DLD1 (cell line): Measurements from ENCODE around the gene EBLN2.

ENCODE experiments used
- in situ Hi-C: cut with HindIII; loops from 2 replicates; pipeline ENCODE4 v1.10.0; 2017; ENCODE audit warnings: low sequenced_read_pairs

EBLN2 gene

DNA sequence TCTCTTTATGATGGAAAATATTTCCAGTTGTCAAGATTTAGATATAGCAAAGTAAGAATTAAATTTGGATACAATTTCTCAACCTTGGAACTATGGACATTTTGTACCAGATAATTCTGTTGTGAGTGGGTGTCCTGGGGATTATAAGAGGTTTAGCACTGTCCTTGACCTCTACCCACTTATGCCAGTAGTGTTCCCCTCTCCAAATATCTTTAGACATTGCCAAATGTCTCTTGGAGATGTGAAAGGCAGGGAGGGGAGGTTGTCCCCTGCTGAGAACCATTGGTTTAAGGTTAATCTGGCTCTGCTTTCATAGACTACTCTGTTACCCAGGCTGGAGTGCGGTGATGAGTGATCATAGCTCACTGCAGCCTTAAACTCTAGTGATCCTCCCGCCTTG lies at the start of gene EBLN2:
Gene EBLN2 (plus strand): TSS at position 244 of the 400 bp plus-strand sequence. CDS start 423 bp downstream, outside the sequence.
- in situ Hi-C loops = no loop called here

DNA sequence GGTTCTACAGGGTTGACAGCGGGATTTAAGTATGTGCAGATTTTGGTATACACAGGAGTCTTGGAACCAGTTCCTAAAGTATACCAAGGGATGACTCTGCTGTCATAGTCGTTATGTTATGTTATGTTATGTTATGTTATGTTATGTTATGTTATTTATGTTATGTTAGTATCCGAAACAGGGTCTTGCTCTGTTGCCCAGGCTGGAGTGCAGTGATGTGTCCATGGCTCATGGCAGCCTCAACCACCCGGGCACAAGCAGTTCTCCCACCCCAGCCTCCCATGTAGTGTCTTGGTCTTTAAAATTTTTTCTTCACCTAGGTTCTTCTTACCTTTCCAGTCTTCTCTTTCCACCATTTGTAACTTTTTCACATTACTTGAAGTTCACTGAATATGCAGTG lies 43.2 kb upstream of the EBLN2 start:
- in situ Hi-C loops = no loop called here

DNA sequence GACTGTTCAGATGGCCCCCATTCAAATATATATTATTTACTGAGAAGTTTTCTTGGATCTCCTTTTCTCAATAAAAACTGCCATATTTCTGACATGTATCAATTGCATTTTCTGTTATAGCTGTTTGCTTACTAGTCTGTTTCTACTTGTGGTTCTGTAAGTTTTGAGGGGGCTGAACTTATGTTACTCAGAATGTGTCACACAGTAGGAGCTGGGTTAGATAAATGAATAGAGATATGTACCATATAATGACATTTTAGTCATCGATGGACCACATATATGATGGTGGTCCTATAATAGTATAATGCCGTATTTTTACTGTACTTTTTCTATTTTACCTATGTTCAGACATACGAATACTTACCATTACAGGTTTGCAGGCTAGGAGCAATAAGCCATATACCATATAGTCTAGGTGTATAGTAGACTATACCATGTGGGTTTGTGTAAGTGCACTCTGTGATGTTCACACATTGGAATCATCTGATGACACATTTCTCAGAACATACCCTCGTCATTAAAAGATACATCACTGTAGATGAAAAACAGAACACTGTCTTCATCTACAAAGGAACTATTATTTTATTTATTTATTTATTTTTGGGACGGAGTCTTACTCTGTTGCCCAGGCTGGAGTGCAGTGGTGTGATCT lies 42.5 kb upstream of the EBLN2 start:
- in situ Hi-C loops = no loop called here

DNA sequence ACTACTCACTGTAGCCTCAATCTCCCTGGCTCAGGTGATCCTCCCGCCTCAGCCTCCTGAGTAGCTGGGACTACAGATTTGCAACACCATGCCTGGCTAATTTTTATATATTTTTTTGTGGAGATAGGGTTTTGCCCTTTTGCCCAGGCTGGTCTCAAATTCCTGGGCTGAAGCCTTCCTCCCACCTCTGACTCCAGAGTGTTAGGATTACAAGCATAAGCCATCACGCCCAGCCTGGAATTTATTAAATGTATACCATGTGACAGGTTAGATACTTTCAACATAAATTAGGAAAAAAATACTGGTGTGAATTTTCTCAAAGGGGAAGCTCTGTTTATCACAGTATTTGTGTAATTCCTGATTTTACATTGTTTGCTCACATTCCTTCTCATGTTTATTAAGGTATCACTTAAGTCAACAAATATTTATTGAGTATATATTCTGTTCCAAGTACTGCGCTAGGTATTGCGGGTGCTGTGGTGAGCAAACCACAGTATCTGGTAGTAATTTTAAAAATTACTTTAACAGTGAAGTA lies 40.1 kb upstream of the EBLN2 start:
- in situ Hi-C loops = no loop called here

DNA sequence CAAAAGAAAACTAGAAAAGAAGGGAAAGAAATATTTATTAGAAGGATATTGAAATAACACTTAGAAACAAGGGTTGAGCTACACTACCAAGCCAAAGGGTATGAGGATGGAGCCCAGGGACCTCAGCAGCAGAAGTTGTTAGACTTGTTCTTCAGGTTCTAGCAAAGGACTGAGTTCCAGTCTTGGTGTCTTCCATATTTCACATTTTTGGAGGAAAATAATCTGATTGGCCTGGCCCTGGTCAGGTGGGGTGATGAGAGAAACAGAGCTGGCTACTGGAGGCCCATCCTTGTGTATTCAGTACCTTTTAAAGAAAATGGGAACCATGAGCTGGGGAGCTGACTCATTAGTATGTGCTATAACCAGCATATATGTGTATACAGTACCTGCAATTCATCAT lies 36.6 kb upstream of the EBLN2 start:
- in situ Hi-C loops = no loop called here

DNA sequence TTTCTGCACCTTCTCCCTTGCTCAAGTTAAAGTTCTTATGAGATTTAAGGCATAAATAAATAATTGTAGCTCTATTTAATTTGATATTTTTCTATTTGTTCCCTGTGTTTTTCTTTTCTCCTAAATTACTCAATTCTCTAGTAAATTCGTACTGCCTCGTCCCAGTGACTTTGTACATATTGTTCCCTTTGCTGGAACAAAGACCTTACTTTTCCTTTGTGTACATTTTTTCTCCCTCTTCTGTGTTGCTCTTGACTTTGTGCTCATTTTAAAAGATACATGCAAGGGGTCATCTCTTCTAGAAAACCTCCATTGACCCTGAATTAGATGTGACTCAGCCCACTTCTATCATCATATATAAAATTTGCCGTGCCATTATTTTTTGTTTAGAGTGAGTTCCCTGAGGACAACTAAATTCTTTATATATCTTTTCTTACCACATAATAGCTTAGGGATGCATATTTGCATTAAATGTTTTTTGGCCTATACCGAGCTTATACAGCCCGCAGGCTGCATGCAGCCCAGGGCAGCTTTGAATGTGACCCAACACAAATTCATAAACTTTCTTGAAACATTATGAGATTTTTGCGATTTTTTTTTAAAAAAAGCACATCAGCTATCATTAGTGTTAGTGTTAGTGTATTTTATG lies 35.2 kb upstream of the EBLN2 start:
- in situ Hi-C loops = no loop called here

DNA sequence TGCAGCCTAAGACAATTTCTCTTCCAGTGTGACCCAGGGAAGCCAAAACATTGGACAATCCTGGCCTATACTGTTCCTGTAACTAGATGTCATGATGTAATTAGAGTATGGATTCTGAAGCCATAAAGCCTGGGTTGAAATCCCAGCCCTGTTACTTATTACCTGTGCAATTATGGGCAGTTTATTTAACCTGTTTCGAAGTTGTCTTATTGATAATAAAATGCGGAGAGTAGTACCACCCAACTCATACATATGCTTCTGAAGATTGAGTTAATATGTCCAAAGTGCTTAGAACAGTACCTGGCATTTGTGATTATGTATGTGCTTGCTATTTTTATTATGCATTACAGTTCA lies 34.7 kb upstream of the EBLN2 start:
- in situ Hi-C loops = no loop called here

DNA sequence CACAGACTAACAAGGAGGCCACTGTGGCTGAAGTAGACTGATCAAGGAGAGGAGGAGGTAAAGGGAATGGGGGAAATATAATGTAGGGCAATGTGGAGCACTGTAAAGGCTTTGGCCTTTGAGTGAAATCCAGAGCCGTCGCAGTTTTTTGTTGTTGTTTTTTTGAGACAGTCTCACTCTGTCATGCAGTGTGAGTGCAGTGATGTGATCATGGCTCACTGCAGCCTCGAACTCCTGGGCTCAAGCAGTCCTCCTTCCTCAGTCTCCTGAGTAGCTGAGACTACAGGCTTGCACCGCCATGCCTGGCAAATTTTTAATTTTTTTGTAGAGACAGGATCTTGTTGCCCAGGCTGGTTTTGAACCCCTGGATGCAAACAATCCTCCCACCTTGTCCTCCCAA lies 32.7 kb upstream of the EBLN2 start:
- in situ Hi-C loops = no loop called here

DNA sequence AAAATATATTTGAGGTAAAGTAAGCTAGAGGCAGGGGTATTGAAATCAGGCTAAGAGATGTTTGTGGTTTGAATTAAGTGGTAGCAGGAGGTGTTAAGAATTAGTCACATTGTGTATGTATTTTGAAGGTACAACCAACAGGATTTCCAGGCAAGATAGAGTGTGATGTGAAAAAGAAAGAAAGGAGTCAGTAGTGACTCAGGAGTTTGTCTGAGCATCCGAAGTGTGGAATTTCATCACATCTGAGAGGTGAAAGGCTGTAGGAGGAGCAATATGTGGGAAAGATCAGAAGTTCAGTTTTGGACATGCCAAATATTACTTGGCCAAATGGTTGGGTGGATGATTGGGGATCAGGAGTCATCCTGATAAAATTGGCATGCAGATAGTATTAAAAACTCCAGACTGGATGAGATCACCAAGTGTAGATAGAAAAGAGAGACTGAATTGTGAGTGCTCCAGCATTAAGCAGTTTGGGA lies 32.1 kb upstream of the EBLN2 start:
- in situ Hi-C loops = no loop called here

DNA sequence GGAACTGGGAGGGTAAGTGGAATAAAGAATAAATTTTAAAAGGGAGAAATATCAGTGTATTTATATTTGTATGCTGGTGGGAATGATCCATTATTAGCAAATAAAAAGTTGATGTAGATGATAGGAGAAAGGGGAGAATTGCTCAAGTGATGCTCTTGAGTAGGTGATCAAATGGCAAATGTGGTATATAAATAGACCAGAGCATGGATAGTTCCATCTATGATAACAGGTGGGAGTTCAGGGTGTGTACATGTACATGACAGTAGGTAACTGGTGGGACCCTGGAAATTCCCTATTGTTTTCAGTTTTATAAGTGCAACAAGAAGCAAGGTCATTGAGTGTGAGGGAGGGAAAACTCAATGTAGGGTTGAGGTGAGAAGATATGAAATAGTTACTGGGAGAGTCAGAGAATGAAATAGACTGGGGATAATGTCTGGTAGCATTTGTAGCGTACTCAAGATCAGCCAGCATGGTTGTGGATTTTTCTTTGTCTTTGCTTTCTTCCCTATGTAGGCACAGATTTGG lies 31.3 kb upstream of the EBLN2 start:
- in situ Hi-C loops = no loop called here

DNA sequence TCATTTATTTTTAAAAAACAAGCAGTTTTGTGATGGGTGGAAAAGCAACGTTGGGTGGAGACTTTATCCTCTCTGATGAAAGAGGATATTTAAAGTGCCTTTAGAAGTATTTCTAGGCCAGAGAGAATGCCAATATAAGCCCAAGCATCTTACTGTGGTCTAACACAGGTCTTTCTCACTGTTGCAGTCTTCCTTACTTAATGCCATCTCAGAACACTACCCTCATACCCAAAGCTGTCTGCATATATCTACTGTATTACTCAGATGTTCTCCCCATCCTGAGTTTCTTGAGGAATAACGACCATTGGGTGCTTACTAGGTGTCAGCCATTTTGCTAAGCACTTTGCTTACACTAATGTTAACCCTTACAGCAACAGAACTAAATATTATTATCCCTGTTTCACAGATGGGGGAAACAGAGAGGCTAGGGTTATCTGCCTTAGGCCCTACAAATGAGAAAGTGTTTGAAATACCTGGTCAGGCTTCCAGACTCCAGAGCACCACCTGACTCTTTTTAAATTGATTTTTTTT lies 29.8 kb upstream of the EBLN2 start:
- in situ Hi-C loops = no loop called here

DNA sequence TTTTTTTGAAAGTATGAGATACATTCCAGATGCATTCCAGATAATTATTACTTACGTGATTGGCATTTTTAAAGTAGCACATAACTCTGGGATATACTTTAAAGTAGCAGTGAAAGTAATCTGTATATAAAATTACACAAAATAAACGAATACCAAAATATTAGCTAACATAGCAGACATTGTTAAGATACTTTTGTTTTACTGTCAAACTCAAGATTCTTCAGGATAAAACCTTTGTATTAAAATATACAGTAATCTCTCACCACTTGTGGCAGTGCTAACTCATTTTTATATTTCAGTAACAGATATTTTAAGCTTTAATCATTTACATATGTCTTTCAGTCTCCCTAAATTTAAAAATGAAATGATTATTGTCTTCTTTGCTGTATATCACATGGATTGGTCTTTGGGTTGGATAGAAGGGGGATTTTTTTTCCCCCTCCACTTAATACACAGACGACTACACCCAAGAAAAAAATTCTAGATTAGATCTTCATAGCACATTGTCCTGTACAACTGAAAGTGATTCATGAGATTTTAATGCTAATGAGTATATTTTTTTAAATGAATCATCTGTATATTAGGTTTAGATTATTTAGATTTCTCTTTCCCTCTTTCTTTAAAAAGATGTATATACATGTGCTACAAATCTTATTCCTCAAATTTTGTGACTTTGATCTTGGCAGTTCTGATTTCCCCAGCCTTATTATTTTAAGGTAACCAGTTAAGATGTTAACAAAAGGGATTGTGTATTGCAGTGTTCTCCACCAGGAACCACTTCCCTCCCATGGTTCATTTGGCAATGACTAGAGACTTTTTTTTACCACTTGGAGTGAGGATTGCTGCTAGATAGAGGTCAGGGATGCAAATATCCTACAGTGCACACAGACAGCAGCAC lies 24.5 kb upstream of the EBLN2 start:
- in situ Hi-C loops = no loop called here

DNA sequence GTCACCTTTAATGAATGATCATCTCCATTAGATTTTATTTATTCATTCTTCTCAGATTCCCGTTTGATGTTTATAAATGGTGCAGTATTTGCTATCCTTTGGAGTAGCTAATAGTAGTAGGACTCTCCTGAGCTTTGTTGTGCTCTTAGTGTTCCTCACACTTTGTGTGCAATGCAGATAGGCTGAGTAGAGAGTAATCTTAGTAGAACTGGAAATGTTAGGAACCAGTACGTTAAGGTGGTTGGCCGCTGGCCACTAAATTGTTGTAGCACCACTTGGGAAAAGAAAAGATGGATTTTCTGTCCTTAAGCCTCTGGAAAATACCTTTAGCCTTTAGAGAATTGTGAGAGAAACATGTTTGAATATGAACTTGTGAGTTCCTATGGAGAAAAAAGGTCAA lies 19.9 kb upstream of the EBLN2 start:
- in situ Hi-C loops = no loop called here

DNA sequence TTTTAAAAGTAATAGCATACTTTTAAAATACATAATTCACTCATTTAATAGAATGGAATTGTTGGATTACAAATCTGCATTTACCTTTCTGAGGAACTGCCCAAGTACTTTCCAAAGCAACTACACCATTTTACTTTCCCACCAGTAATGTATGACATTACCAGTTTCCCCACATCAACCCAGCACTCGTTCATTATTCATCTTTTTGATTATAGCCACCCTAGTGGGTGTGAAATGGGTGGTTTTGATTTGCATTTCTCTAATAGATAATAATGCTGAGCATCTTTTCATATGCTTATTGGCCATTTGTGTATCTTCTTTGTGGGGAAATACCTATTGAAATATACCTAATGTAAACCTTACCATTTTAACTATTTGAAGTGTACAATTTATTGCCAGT lies 18.0 kb upstream of the EBLN2 start:
- in situ Hi-C loops = no loop called here

DNA sequence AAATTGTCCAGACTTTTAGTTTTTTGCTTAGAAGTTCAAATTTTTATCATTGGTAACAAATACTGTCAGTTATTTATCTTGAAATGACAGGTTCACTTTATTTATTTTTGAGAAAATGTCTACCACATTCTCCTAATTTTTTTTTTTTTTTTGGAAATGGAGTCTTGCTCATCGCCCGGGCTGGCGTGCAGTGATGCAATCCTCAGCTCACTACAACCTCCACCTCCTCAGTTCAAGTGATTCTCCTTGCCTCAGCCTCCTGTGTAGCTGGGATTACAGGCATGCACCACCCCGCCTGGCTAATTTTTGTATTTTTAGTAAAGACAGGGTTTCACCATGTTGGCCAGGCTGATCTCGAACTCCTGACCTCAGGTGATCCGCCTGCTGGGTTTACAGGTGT lies 16.1 kb upstream of the EBLN2 start:
- in situ Hi-C loops = no loop called here

DNA sequence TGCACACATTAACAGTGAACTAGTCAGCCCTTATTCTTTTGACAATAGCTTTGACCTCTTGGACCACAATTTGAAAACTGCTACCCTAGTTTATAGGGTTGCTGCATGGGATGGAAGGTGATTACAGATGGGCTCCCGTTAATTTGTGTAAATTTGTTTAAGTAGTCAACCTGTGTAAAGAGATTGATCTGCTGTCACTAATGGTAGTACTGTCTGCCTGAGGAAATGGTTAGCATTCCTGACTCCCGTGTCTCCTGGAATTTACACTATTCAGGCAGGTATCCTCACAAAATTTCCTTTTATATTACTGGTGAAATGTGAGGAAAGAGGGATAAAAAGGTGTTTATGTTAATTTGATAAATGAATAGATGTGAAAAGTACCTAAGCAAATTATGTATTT lies 15.3 kb upstream of the EBLN2 start:
- in situ Hi-C loops = no loop called here

DNA sequence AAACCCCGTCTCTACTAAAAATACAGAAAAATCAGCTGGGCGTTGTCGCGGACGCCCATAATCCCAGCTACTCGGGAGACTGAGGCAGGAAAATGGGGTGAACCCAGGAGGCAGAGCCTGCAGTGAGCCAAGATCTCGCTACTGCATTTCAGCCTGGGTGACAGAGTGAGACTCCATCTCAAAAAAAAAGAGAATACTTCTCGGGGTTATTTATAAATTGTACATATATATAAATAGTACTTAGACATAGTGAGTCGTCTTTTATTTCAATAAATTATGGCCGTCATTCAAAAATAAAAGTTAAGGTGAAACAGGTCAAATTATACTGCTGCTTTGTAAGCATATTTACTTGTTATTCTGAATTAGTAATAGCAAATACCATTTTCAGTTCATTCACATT lies 12.1 kb upstream of the EBLN2 start:
- in situ Hi-C loops = no loop called here

DNA sequence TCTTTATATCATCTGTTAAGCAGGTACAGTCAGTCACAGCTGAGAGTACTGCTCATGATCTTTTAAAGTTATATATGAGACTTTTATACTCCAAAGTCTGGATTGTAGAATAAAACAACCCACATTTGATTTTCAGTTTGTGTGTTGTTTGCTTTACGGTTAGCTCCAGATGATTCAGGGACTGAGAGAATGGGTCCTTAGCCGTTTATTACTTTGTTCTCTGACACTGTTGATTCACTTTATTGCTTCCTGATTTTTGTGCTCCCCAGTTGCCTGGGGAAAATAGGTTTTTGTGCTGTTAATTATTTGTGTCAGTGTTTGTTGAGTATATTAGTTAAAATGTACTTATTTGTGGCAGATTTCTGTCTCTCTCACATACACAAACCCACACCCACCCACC lies 8.6 kb upstream of the EBLN2 start:
- in situ Hi-C loops = no loop called here

DNA sequence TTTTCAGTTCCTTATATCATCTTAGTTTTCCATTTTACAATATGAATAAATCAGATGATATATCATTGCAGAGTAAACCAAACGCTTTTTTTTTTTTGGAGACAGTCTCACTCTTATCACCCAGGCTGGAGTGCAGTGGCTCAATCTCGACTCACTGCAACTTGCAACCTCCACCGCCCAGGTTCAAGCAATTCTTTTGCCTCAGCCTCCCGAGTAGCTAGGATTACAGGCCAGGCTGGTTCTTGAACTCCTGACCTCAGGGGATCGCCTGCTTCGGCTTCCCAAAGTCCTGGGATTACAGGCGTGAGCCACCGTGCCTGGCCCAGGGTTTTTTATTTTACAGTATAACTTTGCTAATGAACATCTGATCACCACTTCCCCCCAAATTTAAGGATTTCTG lies 5.9 kb upstream of the EBLN2 start:
- in situ Hi-C loops = no loop called here

DNA sequence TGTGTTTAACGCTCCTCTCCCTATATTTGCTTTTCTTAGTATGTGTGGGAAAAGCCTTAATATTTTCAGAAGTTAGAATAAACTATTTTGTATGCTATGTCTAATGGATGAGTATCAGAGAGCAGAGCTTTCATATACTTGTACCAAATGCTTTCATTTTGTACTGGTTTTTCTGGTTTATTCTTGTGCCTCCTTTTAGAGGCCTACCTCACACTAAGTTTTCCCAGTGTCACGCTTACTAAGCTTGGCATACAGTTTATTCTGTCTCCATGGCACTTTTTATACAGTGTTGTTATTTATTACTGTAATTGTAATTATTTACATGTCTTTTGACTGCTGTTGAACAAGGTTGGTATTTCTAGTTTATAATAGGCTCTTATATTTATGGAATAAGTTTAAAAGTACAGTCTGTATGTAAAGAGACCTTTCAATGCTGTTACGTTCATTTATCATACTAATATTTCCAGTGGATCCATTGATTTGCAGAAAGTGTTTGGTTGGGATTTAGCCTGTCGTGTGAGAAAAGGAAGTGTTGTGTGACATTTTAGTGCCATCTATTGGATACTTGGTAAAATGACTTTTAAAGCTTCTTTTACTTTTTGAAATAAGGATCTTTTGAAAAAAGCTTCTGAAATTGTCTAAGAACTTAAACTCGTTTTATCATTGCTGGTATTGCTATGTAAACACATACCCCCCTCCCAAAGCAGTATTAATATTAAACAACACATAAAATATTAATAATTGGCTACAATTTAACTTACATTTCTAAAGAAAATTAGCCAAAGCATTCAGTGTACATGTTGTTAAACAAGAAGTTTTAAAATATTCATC lies 5.2 kb upstream of the EBLN2 start:
- in situ Hi-C loops = no loop called here
